A673 (cell line): ENCODE results near the gene PLAAT1.

ENCODE experiments used
- EZH2 ChIP-seq: fragments of 200-600 bp; sonication (generic); IDR thresholded peaks from 2 replicates; pipeline ENCODE4 v1.6.1; 2017; ENCODE audit warnings: borderline replicate concordance, low read depth, mild to moderate bottlenecking, mixed read lengths, antibody characterized with exemption, low read length; ENCODE audit not compliant: poor library complexity, severe bottlenecking
- TF ChIP-seq, protein P1 (sequence below): fragments of 300-800, 200-600 bp; sonication (generic); conservative IDR thresholded peaks from 2 replicates; pipeline ENCODE4 v1.5.1; 2017; ENCODE audit warnings: low read depth, mild to moderate bottlenecking, antibody characterized with exemption, low read length, moderate library complexity, mixed read lengths

DNA sequence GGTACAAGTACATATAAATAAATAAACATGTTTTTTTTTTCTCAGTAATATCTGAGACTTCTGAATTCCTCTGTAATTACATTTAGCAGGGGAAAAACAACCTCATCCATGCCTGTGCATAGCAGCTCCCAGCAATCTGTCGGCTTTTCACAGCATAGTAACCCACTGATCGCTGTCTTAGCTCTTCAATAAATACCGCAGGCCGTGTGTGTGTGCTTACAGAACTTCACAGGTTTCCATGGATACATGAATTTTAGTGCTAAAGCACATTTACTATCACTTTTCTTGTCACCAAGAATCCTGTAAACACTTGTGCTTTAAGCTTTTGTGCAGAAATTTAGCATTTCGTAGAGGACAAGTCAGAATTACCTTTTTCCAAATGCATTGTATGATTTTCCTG is 4.0 kb upstream of the PLAAT1 start:
- TF ChIP-seq, protein P1, sequence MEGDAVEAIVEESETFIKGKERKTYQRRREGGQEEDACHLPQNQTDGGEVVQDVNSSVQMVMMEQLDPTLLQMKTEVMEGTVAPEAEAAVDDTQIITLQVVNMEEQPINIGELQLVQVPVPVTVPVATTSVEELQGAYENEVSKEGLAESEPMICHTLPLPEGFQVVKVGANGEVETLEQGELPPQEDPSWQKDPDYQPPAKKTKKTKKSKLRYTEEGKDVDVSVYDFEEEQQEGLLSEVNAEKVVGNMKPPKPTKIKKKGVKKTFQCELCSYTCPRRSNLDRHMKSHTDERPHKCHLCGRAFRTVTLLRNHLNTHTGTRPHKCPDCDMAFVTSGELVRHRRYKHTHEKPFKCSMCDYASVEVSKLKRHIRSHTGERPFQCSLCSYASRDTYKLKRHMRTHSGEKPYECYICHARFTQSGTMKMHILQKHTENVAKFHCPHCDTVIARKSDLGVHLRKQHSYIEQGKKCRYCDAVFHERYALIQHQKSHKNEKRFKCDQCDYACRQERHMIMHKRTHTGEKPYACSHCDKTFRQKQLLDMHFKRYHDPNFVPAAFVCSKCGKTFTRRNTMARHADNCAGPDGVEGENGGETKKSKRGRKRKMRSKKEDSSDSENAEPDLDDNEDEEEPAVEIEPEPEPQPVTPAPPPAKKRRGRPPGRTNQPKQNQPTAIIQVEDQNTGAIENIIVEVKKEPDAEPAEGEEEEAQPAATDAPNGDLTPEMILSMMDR = no peak
- no peak for TF ChIP-seq EZH2
